Activated B cell treated with CpG ODN at 0.5 μM for 24 hours (primary cell): Measurements from ENCODE around the gene GRIP1. TPM values are rescaled to one million over a fixed set of nuclear protein-coding genes. Genes with fewer than 3 reads are reported as not detected.

Experiments used
- ATAC-seq: fragments of 200-7000 bp; cut with Tn5 transposase; one replicate; pipeline ENCODE4 v1.10.0; 2021; ENCODE audit warnings: low read depth, mild to moderate bottlenecking, moderate library complexity
- CTCF ChIA-PET: fragments of 350-600 bp; sonication (Branson Sonifier 250); formaldehyde crosslinking; loops from one replicate; lab custom pipeline; 2021; ENCODE audit warnings: antibody characterized with exemption; lab: Charles Lee
- POLR2A ChIA-PET: fragments of 350-600 bp; sonication (Branson Sonifier 250); formaldehyde crosslinking; loops from one replicate; lab custom pipeline; 2021; ENCODE audit warnings: antibody characterized with exemption; lab: Charles Lee
- DNase-seq: peaks from one replicate; pipeline ENCODE4 v3.0.0; 2022
- H3K27ac Mint-ChIP-seq: one replicate; pipeline ENCODE4 v1.8.0; 2020; ENCODE audit warnings: mixed read lengths
- H3K27me3 Mint-ChIP-seq: one replicate; pipeline ENCODE4 v1.8.0; 2021; ENCODE audit warnings: mixed read lengths
- H3K36me3 Mint-ChIP-seq: one replicate; pipeline ENCODE4 v1.8.0; 2021; ENCODE audit warnings: low read depth, mixed read lengths
- H3K4me1 Mint-ChIP-seq: one replicate; pipeline ENCODE4 v1.8.0; 2021; ENCODE audit warnings: mixed read lengths
- H3K4me3 Mint-ChIP-seq: one replicate; pipeline ENCODE4 v1.8.0; 2020; ENCODE audit warnings: mild to moderate bottlenecking, mixed read lengths
- H3K9me3 Mint-ChIP-seq: one replicate; pipeline ENCODE4 v1.8.0; 2020; ENCODE audit warnings: mixed read lengths
- CTCF ChIP-seq: fragments of 200-600 bp; IDR thresholded peaks from one replicate; pipeline ENCODE4 v1.8.0; 2022; ENCODE audit warnings: antibody characterized with exemption, mild to moderate bottlenecking
- intact Hi-C: fragments of 100-400 bp; cut with micrococcal nuclease; formaldehyde crosslinking; loops from one replicate; pipeline ENCODE4 v1.15.1; 2024
- total RNA-seq: library from RNA; stranded (reverse); gene quantifications from 2 replicates; pipeline ENCODE4 v1.2.3, GENCODE V29; 2022

GRIP1 gene
- total RNA-seq, 1 donor from 2014 or later: 0.49 TPM

GRCh38 chr12:66598608-66599007 is 80.3 kb downstream of the GRIP1 start:
- H3K36me3 Mint-ChIP-seq: no peaks in the 10 kb centered on the region
- no peak for TF ChIP-seq CTCF
- DNase-seq (no peak), ATAC-seq (no peak)
- CTCF ChIA-PET: no interaction called here
- no peak overlapping the region for H3K27ac Mint-ChIP-seq
- intact Hi-C loops: no loop called here
- POLR2A ChIA-PET: no interaction called here
- no peak overlapping the region for H3K4me3 Mint-ChIP-seq
- H3K4me1 Mint-ChIP-seq: peaks cover 28% of the 10 kb centered on the region
- H3K9me3 Mint-ChIP-seq: no peaks in the 10 kb centered on the region
- H3K27me3 Mint-ChIP-seq: no peaks in the 10 kb centered on the region

- intact Hi-C loops: no loop called here
- no peak for TF ChIP-seq CTCF
- Mint-ChIP-seq H3K27me3 (no peaks in the 10 kb centered on the region), H3K4me1 (peaks cover 28% of the 10 kb centered on the region), H3K36me3 (no peaks in the 10 kb centered on the region), H3K9me3 (no peaks in the 10 kb centered on the region), H3K4me3 (no peak overlapping the region), H3K27ac (no peak overlapping the region)
- ATAC-seq (no peak), DNase-seq (no peak)
- ChIA-PET CTCF (no interaction called here), POLR2A (no interaction called here)
Measured at GRCh38 chr12:66598079-66598478, 80.8 kb downstream of the GRIP1 start.

- no peaks in the 10 kb centered on the region for H3K27me3 Mint-ChIP-seq
- no peak overlapping the region for H3K27ac Mint-ChIP-seq
- H3K9me3 Mint-ChIP-seq: no peaks in the 10 kb centered on the region
- intact Hi-C loops: no loop called here
- H3K4me3 Mint-ChIP-seq: no peak overlapping the region
- no peak for TF ChIP-seq CTCF
- DNase-seq (no peak), ATAC-seq (no peak)
- POLR2A ChIA-PET: no interaction called here
- H3K36me3 Mint-ChIP-seq: no peaks in the 10 kb centered on the region
- CTCF ChIA-PET: no interaction called here
- peaks cover 28% of the 10 kb centered on the region for H3K4me1 Mint-ChIP-seq
Measured at GRCh38 chr12:66596199-66596598, 82.7 kb downstream of the GRIP1 start.

- intact Hi-C loops: no loop called here
- H3K4me3 Mint-ChIP-seq: no peak overlapping the region
- TF ChIP-seq CTCF: no peak
- H3K9me3 Mint-ChIP-seq: no peaks in the 10 kb centered on the region
- H3K4me1 Mint-ChIP-seq: peaks cover 17% of the 10 kb centered on the region
- no peak for DNase-seq
- no peak overlapping the region for H3K27ac Mint-ChIP-seq
- CTCF ChIA-PET: no interaction called here
- no peaks in the 10 kb centered on the region for H3K36me3 Mint-ChIP-seq
- no peaks in the 10 kb centered on the region for H3K27me3 Mint-ChIP-seq
- no peak for ATAC-seq
- POLR2A ChIA-PET: no interaction called here
Measured at GRCh38 chr12:66594688-66595087, 84.2 kb downstream of the GRIP1 start.

- Mint-ChIP-seq H3K9me3 (no peaks in the 10 kb centered on the region), H3K4me3 (no peak overlapping the region), H3K27ac (no peak overlapping the region), H3K27me3 (no peaks in the 10 kb centered on the region), H3K36me3 (no peaks in the 10 kb centered on the region), H3K4me1 (peaks cover 8% of the 10 kb centered on the region)
- ChIA-PET POLR2A (no interaction called here), CTCF (no interaction called here)
- DNase-seq (no peak), ATAC-seq (no peak)
- intact Hi-C loops: no loop called here
- no peak for TF ChIP-seq CTCF
Measured at GRCh38 chr12:66590275-66590985, 88.4 kb downstream of the GRIP1 start.
